ENCODE results near the gene HECTD3. TPM values are rescaled to one million over a fixed set of nuclear protein-coding genes. Genes with fewer than 3 reads are reported as not detected.
A peak's percentile ranks its signal among the peaks of the same experiment; 100 is the strongest.

Gene HECTD3
- total and polyA plus RNA-seq, 9 of the 15 experiments (the other 6 are each of a cell fraction or from before 2014, with no cell fraction given) = 6.3 to 50.8 (median 18.9) TPM

GRCh38 chr1:45012639-45013278, 1.6 kb upstream of the HECTD3 start (continued):
- peak; percentile 87 to 95 for TF ChIP-seq MNT (conservative IDR thresholded peaks at IDR 0.05)
- peak; percentile 71; the same call in 1 of the 2 replicates for TF ChIP-seq ZNF668 (CRISPR knock-in tag; IDR thresholded peaks at IDR 0.05)
- no peak for TF ChIP-seq SMARCB1 (IDR thresholded peaks at IDR 0.05; ENCODE audit: insufficient read length, low read depth)
- no peak for TF ChIP-seq ZNF830 (CRISPR knock-in tag; IDR thresholded peaks at IDR 0.05)
- TF ChIP-seq ZKSCAN8 (CRISPR knock-in tag; IDR thresholded peaks at IDR 0.05) = peak; percentile 63; the same call in 1 of the 2 replicates
- TF ChIP-seq FOXO4 (CRISPR knock-in tag; IDR thresholded peaks at IDR 0.05) = no peak
- TF ChIP-seq ATF6 (CRISPR knock-in tag; IDR thresholded peaks at IDR 0.05) = 0 out of 2 replicates have a peak, but pooled peaks have one; percentile 57
- no peak for TF ChIP-seq ZNF551 (CRISPR knock-in tag; IDR thresholded peaks at IDR 0.05)
- TF ChIP-seq SP1 (CRISPR knock-in tag; IDR thresholded peaks at IDR 0.05) = no peak
- TF ChIP-seq KHSRP (IDR thresholded peaks at IDR 0.05) = peak; percentile 64
- no peak for TF ChIP-seq ID3 (CRISPR knock-in tag; IDR thresholded peaks at IDR 0.05)
- no peak for TF ChIP-seq ID3 (tag; IDR thresholded peaks at IDR 0.05)
- no peak for TF ChIP-seq HNRNPUL1 (IDR thresholded peaks at IDR 0.05; ENCODE audit: low read length)
- TF ChIP-seq GATAD2A (IDR thresholded peaks at IDR 0.05) = peak; percentile 21; the same call in 1 of the 2 replicates
- TF ChIP-seq ARID3B (CRISPR knock-in tag; IDR thresholded peaks at IDR 0.05; ENCODE audit: borderline replicate concordance) = no peak
- TF ChIP-seq TRIM25 (IDR thresholded peaks at IDR 0.05; ENCODE audit: borderline replicate concordance) = no peak
- TF ChIP-seq BCOR (IDR thresholded peaks at IDR 0.05) = peak; percentile 75; the same call in 1 of the 2 replicates
- TF ChIP-seq ATF1 (CRISPR knock-in tag; IDR thresholded peaks at IDR 0.05) = no peak
- TF ChIP-seq ATF1 (tag; IDR thresholded peaks at IDR 0.05) = peak; percentile 73
- no peak for TF ChIP-seq SMAD2 (IDR thresholded peaks at IDR 0.05; ENCODE audit: low read depth, low read length)
- no peak for TF ChIP-seq ZFP30 (CRISPR knock-in tag; IDR thresholded peaks at IDR 0.05; ENCODE audit: borderline replicate concordance)
